Muscle layer of duodenum (tissue), 2 donors: ENCODE measurements around the gene MFSD6.
"Not testable (repeated sequence)": the region's sequence is repeated elsewhere in the genome, so short reads cannot be mapped to it uniquely, and the experiment has no call there.

Experiments used
- H3K27ac ChIP-seq: one replicate; pipeline ENCODE4 v1.7.0; 2013; ENCODE audit warnings: mild to moderate bottlenecking, low read length
- H3K27me3 ChIP-seq: one replicate; pipeline ENCODE4 v1.7.0; 2013; ENCODE audit warnings: low read depth, mild to moderate bottlenecking, control low read depth, low read length
- H3K36me3 ChIP-seq, 2 donors: one replicate each; pipeline ENCODE4 v1.7.0; 2013; ENCODE audit warnings: low read length in 2 of 2, control low read depth in 1 of 2, mild to moderate bottlenecking in 1 of 2; ENCODE audit not compliant: insufficient read depth in 2 of 2, control insufficient read depth in 1 of 2
- H3K4me1 ChIP-seq, 2 donors: one replicate each; pipeline ENCODE4 v1.7.0; 2013; ENCODE audit warnings: low read length in 2 of 2, mild to moderate bottlenecking in 2 of 2, control low read depth in 1 of 2, moderate library complexity in 1 of 2; ENCODE audit not compliant: insufficient read depth in 2 of 2, control insufficient read depth in 1 of 2
- H3K4me3 ChIP-seq, 2 donors: one replicate each; pipeline ENCODE4 v1.7.0; 2013; ENCODE audit warnings: low read length in 2 of 2, low read depth in 1 of 2, mild to moderate bottlenecking in 1 of 2
- H3K9me3 ChIP-seq, 2 donors: one replicate each; pipeline ENCODE4 v1.7.0; 2013; ENCODE audit warnings: low read length in 2 of 2, control low read depth in 1 of 2, mild to moderate bottlenecking in 1 of 2; ENCODE audit not compliant: control insufficient read depth in 1 of 2
- donor health status: healthy.

The MFSD6 gene

GRCh38 chr2:190420801-190421200 is 12.6 kb downstream of the MFSD6 start:
- Histone ChIP-seq H3K27ac (no peak overlapping the region), H3K4me1 (peaks cover 6 to 13% of the 10 kb centered on the region in 2 donors), H3K4me3 (no peak overlapping the region), H3K36me3 (no peaks in the 10 kb centered on the region), H3K9me3 (no peaks in the 10 kb centered on the region), H3K27me3 (no peaks in the 10 kb centered on the region)

- Histone ChIP-seq H3K27me3 (no peaks in the 10 kb centered on the region), H3K27ac (no peak overlapping the region), H3K36me3 (peaks cover 0 to 9% of the 10 kb centered on the region in 2 donors), H3K9me3 (no peaks in the 10 kb centered on the region), H3K4me1 (peaks cover 0 to 3% of the 10 kb centered on the region in 2 donors), H3K4me3 (no peak overlapping the region)
Observed at GRCh38 chr2:190425221-190425866, 17.2 kb downstream of the MFSD6 start.

- Histone ChIP-seq H3K4me1 (peaks cover 0 to 3% of the 10 kb centered on the region in 2 donors), H3K27me3 (no peaks in the 10 kb centered on the region), H3K9me3 (no peaks in the 10 kb centered on the region), H3K4me3 (no peak overlapping the region), H3K27ac (no peak overlapping the region), H3K36me3 (peaks cover 0 to 9% of the 10 kb centered on the region in 2 donors)
Observed at GRCh38 chr2:190425883-190426658, 17.9 kb downstream of the MFSD6 start.

DNA sequence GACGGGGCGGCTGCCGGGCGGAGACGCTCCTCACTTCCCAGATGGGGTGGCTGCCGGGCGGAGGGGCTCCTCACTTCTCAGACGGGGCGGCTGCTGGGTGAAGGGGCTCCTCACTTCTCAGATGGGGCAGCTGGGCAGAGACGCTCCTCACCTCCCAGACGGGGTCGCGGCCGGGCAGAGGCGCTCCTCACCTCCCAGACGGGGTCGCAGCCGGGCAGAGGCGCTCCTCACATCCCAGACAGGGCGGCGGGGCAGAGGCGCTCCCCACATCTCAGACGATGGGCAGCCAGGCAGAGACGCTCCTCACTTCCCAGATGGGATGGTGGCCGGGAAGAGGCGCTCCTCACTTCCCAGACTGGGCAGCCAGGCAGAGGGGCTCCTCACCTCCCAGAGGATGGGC is 22.7 kb downstream of the MFSD6 start:
- not testable (repeated sequence) for H3K36me3 ChIP-seq, H3K27ac ChIP-seq, H3K4me1 ChIP-seq, H3K9me3 ChIP-seq, H3K4me3 ChIP-seq, H3K27me3 ChIP-seq

DNA sequence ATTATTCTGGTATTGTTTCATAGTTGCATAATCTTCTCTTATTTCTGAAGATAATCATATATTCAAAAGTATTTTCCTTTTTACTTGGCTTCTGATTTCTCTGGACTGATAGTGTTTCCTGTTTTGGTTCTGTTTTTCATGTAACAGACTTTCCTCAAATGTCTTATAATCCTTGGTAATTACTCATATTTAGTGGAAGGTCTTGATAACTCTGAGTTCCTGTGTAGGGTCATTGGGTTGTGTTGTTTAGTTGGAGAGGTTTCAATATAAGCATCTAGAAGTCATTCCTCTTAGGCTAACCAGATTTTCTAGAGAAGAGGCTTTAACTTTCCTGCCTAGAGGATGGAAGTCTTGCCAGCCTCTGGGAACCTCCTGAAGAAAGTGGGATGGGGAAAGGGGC is 23.8 kb downstream of the MFSD6 start:
- H3K36me3 ChIP-seq, result peaks cover 10 to 11% of the 10 kb centered on the region in 2 donors
- no peaks in the 10 kb centered on the region for H3K4me1 ChIP-seq
- no peaks in the 10 kb centered on the region for H3K9me3 ChIP-seq
- no peak overlapping the region for H3K27ac ChIP-seq
- no peak overlapping the region for H3K4me3 ChIP-seq
- no peaks in the 10 kb centered on the region for H3K27me3 ChIP-seq

GRCh38 chr2:190432567-190433231 is 24.5 kb downstream of the MFSD6 start:
- peaks cover 13 to 18% of the 10 kb centered on the region in 2 donors for H3K36me3 ChIP-seq
- H3K27ac ChIP-seq, result no peak overlapping the region
- H3K9me3 ChIP-seq, result no peaks in the 10 kb centered on the region
- no peak overlapping the region for H3K4me3 ChIP-seq
- H3K4me1 ChIP-seq, result no peaks in the 10 kb centered on the region
- H3K27me3 ChIP-seq, result no peaks in the 10 kb centered on the region

GRCh38 chr2:190435031-190435670 is 27.0 kb downstream of the MFSD6 start:
- Histone ChIP-seq H3K4me3 (no peak overlapping the region), H3K27ac (no peak overlapping the region), H3K27me3 (no peaks in the 10 kb centered on the region), H3K36me3 (peaks cover 13 to 19% of the 10 kb centered on the region in 2 donors), H3K4me1 (no peaks in the 10 kb centered on the region), H3K9me3 (no peaks in the 10 kb centered on the region)

DNA sequence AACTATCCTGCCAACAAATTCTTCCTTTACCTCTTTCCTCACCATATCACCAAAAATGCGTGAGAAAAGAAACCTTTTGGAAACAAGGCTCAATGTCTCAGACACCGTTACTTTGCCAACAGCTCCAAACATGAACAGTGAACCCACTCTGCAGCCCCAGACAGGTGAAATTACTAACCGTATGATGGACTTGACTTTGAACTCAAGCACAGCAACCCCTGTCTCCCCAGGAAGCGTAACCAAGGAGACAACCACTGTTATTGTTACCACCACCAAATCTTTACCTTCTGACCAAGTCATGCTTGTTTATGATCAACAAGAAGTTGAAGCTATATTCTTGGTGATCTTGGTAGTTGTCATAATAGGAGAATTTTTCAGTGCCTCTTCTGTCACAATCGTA is 28.4 kb downstream of the MFSD6 start:
- H3K9me3 ChIP-seq, result no peaks in the 10 kb centered on the region
- H3K27ac ChIP-seq, result no peak overlapping the region
- H3K4me3 ChIP-seq, result no peak overlapping the region
- peaks cover 13 to 19% of the 10 kb centered on the region in 2 donors for H3K36me3 ChIP-seq
- H3K4me1 ChIP-seq, result no peaks in the 10 kb centered on the region
- no peaks in the 10 kb centered on the region for H3K27me3 ChIP-seq

GRCh38 chr2:190440113-190440512 is 32.0 kb downstream of the MFSD6 start:
- no peak overlapping the region for H3K4me3 ChIP-seq
- no peaks in the 10 kb centered on the region for H3K27me3 ChIP-seq
- no peak overlapping the region for H3K27ac ChIP-seq
- H3K36me3 ChIP-seq, result peaks cover 13 to 19% of the 10 kb centered on the region in 2 donors
- H3K4me1 ChIP-seq, result peaks cover 3 to 25% of the 10 kb centered on the region in 2 donors
- H3K9me3 ChIP-seq, result no peaks in the 10 kb centered on the region

- H3K27ac ChIP-seq, result no peak overlapping the region
- no peaks in the 10 kb centered on the region for H3K9me3 ChIP-seq
- H3K4me1 ChIP-seq, result peaks cover 3 to 34% of the 10 kb centered on the region in 2 donors
Observed at GRCh38 chr2:190441564-190441963, 33.4 kb downstream of the MFSD6 start.

GRCh38 chr2:190443055-190443454 is 34.9 kb downstream of the MFSD6 start:
- H3K27ac ChIP-seq, result no peak overlapping the region
- peaks cover 3 to 41% of the 10 kb centered on the region in 2 donors for H3K4me1 ChIP-seq
- H3K27me3 ChIP-seq, result no peaks in the 10 kb centered on the region
- no peaks in the 10 kb centered on the region for H3K9me3 ChIP-seq
- no peak overlapping the region for H3K4me3 ChIP-seq
- no peaks in the 10 kb centered on the region for H3K36me3 ChIP-seq

More at GRCh38 chr2:190441564-190441963, 33.4 kb downstream of the MFSD6 start:
- no peak overlapping the region for H3K4me3 ChIP-seq
- H3K36me3 ChIP-seq, result peaks cover 9 to 13% of the 10 kb centered on the region in 2 donors
- H3K27me3 ChIP-seq, result no peaks in the 10 kb centered on the region
